ENCODE data around the gene LGALS1. TPM values are rescaled to one million over a fixed set of nuclear protein-coding genes. Genes with fewer than 3 reads are reported as not detected.
A peak's percentile ranks its signal among the peaks of the same experiment; 100 is the strongest.

LGALS1 gene
- 590 TPM for polyA plus RNA-seq (2012; ENCODE audit: low read depth, missing spikeins)

GRCh38 chr22:37674951-37675929, at the start of gene LGALS1:
Gene LGALS1 (plus strand): TSS chr22:37675636. CDS start chr22:37675703, 67 bp downstream.
- TF ChIP-seq POLR2AphosphoS5 (IDR thresholded peaks at IDR 0.05; ENCODE audit: low read depth, low read length) (no peak), POLR2A (IDR thresholded peaks at IDR 0.05; ENCODE audit: low read depth, low read length) (no peak), SPI1 (IDR thresholded peaks at IDR 0.05; ENCODE audit: low read depth, low read length) (no peak), TAF1 (IDR thresholded peaks at IDR 0.05; ENCODE audit: low read depth, low read length) (no peak), POU2F2 (IDR thresholded peaks at IDR 0.05; ENCODE audit: low read depth, low read length) (no peak), PAX5 (IDR thresholded peaks at IDR 0.05; ENCODE audit: insufficient read depth, low read length, severe bottlenecking) (no peak)
- DNase-seq (ENCODE audit: insufficient read length, low spot score) = peak; percentile 72
- peak; percentile 84 for FAIRE-seq

- DNase-seq (ENCODE audit: insufficient read length, low spot score) = no peak
- FAIRE-seq = peak; percentile 78
- no peak for TF ChIP-seq TAF1 (IDR thresholded peaks at IDR 0.05; ENCODE audit: low read depth, low read length)
- no peak for TF ChIP-seq POLR2AphosphoS5 (IDR thresholded peaks at IDR 0.05; ENCODE audit: low read depth, low read length)
- TF ChIP-seq PAX5 (IDR thresholded peaks at IDR 0.05; ENCODE audit: insufficient read depth, low read length, severe bottlenecking) = no peak
- TF ChIP-seq SPI1 (IDR thresholded peaks at IDR 0.05; ENCODE audit: low read depth, low read length) = no peak
- TF ChIP-seq POU2F2 (IDR thresholded peaks at IDR 0.05; ENCODE audit: low read depth, low read length) = no peak
Measured at GRCh38 chr22:37625737-37626136, 49.7 kb upstream of the LGALS1 start.

GRCh38 chr22:37626144-37626543, 49.3 kb upstream of the LGALS1 start:
- FAIRE-seq (no peak), DNase-seq (ENCODE audit: insufficient read length, low spot score) (no peak)
- TF ChIP-seq SPI1 (IDR thresholded peaks at IDR 0.05; ENCODE audit: low read depth, low read length) (no peak), PAX5 (IDR thresholded peaks at IDR 0.05; ENCODE audit: insufficient read depth, low read length, severe bottlenecking) (no peak), TAF1 (IDR thresholded peaks at IDR 0.05; ENCODE audit: low read depth, low read length) (no peak), POU2F2 (IDR thresholded peaks at IDR 0.05; ENCODE audit: low read depth, low read length) (no peak), POLR2AphosphoS5 (IDR thresholded peaks at IDR 0.05; ENCODE audit: low read depth, low read length) (no peak), POLR2A (IDR thresholded peaks at IDR 0.05; ENCODE audit: low read depth, low read length) (no peak)

GRCh38 chr22:37626556-37627075, 48.8 kb upstream of the LGALS1 start:
- FAIRE-seq = no peak
- DNase-seq (ENCODE audit: insufficient read length, low spot score) = no peak
- no peak for TF ChIP-seq POU2F2 (IDR thresholded peaks at IDR 0.05; ENCODE audit: low read depth, low read length)
- no peak for TF ChIP-seq POLR2A (IDR thresholded peaks at IDR 0.05; ENCODE audit: low read depth, low read length)
- TF ChIP-seq TAF1 (IDR thresholded peaks at IDR 0.05; ENCODE audit: low read depth, low read length) = no peak
- no peak for TF ChIP-seq PAX5 (IDR thresholded peaks at IDR 0.05; ENCODE audit: insufficient read depth, low read length, severe bottlenecking)

GRCh38 chr22:37627121-37627520, 48.3 kb upstream of the LGALS1 start:
- DNase-seq (ENCODE audit: insufficient read length, low spot score) = no peak
- TF ChIP-seq POLR2A (IDR thresholded peaks at IDR 0.05; ENCODE audit: low read depth, low read length) = no peak
- no peak for TF ChIP-seq SPI1 (IDR thresholded peaks at IDR 0.05; ENCODE audit: low read depth, low read length)
- no peak for TF ChIP-seq POLR2AphosphoS5 (IDR thresholded peaks at IDR 0.05; ENCODE audit: low read depth, low read length)
- no peak for TF ChIP-seq PAX5 (IDR thresholded peaks at IDR 0.05; ENCODE audit: insufficient read depth, low read length, severe bottlenecking)
- TF ChIP-seq POU2F2 (IDR thresholded peaks at IDR 0.05; ENCODE audit: low read depth, low read length) = no peak
- no peak for TF ChIP-seq TAF1 (IDR thresholded peaks at IDR 0.05; ENCODE audit: low read depth, low read length)
- FAIRE-seq = no peak

GRCh38 chr22:37627545-37627944, 47.9 kb upstream of the LGALS1 start:
- FAIRE-seq = peak; percentile 87
- no peak for DNase-seq (ENCODE audit: insufficient read length, low spot score)
- peak; percentile 54 for TF ChIP-seq SPI1 (IDR thresholded peaks at IDR 0.05; ENCODE audit: low read depth, low read length)
- TF ChIP-seq PAX5 (IDR thresholded peaks at IDR 0.05; ENCODE audit: insufficient read depth, low read length, severe bottlenecking) = no peak

- DNase-seq (ENCODE audit: insufficient read length, low spot score) (no peak), FAIRE-seq (no peak)
- TF ChIP-seq SPI1 (IDR thresholded peaks at IDR 0.05; ENCODE audit: low read depth, low read length) = no peak
- peak; percentile 54; the same call in 1 of the 2 replicates for TF ChIP-seq POLR2AphosphoS5 (IDR thresholded peaks at IDR 0.05; ENCODE audit: low read depth, low read length)
- 0 out of 2 replicates have a peak, but pooled peaks have one; percentile 17 for TF ChIP-seq POLR2A (IDR thresholded peaks at IDR 0.05; ENCODE audit: low read depth, low read length)
Measured at GRCh38 chr22:37628830-37629229, 46.6 kb upstream of the LGALS1 start.

- FAIRE-seq (no peak), DNase-seq (ENCODE audit: insufficient read length, low spot score) (no peak)
- TF ChIP-seq SPI1 (IDR thresholded peaks at IDR 0.05; ENCODE audit: low read depth, low read length) (no peak), TAF1 (IDR thresholded peaks at IDR 0.05; ENCODE audit: low read depth, low read length) (no peak), POLR2AphosphoS5 (IDR thresholded peaks at IDR 0.05; ENCODE audit: low read depth, low read length) (no peak), POU2F2 (IDR thresholded peaks at IDR 0.05; ENCODE audit: low read depth, low read length) (no peak), POLR2A (IDR thresholded peaks at IDR 0.05; ENCODE audit: low read depth, low read length) (no peak), PAX5 (IDR thresholded peaks at IDR 0.05; ENCODE audit: insufficient read depth, low read length, severe bottlenecking) (no peak)
Measured at GRCh38 chr22:37629928-37630327, 45.5 kb upstream of the LGALS1 start.

GRCh38 chr22:37630839-37631435, 44.5 kb upstream of the LGALS1 start:
- TF ChIP-seq SPI1 (IDR thresholded peaks at IDR 0.05; ENCODE audit: low read depth, low read length) = no peak
- no peak for TF ChIP-seq PAX5 (IDR thresholded peaks at IDR 0.05; ENCODE audit: insufficient read depth, low read length, severe bottlenecking)
- no peak for TF ChIP-seq TAF1 (IDR thresholded peaks at IDR 0.05; ENCODE audit: low read depth, low read length)
- no peak for TF ChIP-seq POU2F2 (IDR thresholded peaks at IDR 0.05; ENCODE audit: low read depth, low read length)
- TF ChIP-seq POLR2AphosphoS5 (IDR thresholded peaks at IDR 0.05; ENCODE audit: low read depth, low read length) = no peak
- TF ChIP-seq POLR2A (IDR thresholded peaks at IDR 0.05; ENCODE audit: low read depth, low read length) = no peak
- DNase-seq (ENCODE audit: insufficient read length, low spot score) (no peak), FAIRE-seq (no peak)
